GM19397 (cell line): ENCODE results near the gene MOB2.
"Not testable (repeated sequence)": the region's sequence is repeated elsewhere in the genome, so short reads cannot be mapped to it uniquely, and the experiment has no call there.

Experiments used
- ATAC-seq: cut with Tn5 transposase; IDR thresholded peaks from one replicate; pipeline ENCODE4 v1.9.1; 2021; ENCODE audit warnings: mild to moderate bottlenecking, moderate library complexity; ENCODE audit not compliant: unreplicated experiment

Gene MOB2

GRCh38 chr11:1445741-1446445 is 40.7 kb downstream of the MOB2 start:
- no peak for ATAC-seq

GRCh38 chr11:1444823-1445422 is 41.7 kb downstream of the MOB2 start:
- ATAC-seq = no peak

DNA sequence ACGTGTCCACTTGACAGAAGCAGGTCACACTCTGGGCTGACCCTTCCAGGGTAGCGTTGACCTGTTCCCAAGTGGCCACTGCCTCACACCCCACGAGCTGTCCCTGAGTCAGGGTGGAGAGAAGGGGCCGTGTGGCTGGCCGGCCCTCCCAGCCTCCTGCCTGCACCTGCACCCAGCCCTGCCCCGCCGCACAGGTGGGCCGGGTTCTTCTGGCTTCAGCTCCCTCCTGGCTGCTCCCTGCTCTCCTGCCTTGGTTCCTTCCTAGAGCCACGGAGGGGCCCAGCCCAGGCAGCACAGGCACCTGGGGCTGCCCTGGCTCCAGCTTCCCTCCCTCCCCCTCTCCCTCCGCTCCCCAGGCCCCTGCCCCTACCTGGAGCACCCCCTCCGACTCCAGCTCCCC is 42.3 kb downstream of the MOB2 start:
- ATAC-seq = no peak

GRCh38 chr11:1443737-1444136 is 42.8 kb downstream of the MOB2 start:
- no peak for ATAC-seq

- no peak for ATAC-seq
These were observed 43.7 kb downstream of the MOB2 start for GRCh38 chr11:1442807-1443366.

- ATAC-seq = no peak
These were observed 44.4 kb downstream of the MOB2 start for GRCh38 chr11:1442163-1442562.

DNA sequence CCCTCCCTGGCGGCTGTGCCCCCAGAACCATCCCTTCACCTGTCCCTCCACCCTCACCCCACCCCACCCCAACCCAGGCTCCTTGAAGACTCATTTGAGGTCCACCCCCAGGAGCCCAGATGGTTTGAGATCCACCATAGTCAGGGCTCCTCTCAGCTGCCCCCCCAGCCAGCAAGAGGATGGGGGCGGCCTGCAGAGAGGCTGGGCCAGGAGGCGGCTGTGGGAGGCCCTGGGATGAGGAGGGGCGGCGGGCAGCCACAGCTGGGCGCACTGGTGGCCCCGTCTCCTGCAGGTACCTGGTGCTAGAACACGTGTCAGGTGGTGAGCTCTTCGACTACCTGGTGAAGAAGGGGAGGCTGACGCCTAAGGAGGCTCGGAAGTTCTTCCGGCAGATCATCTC is 46.1 kb downstream of the MOB2 start:
- ATAC-seq = no peak

- no peak for ATAC-seq
These were observed 46.5 kb downstream of the MOB2 start for GRCh38 chr11:1440066-1440465.

DNA sequence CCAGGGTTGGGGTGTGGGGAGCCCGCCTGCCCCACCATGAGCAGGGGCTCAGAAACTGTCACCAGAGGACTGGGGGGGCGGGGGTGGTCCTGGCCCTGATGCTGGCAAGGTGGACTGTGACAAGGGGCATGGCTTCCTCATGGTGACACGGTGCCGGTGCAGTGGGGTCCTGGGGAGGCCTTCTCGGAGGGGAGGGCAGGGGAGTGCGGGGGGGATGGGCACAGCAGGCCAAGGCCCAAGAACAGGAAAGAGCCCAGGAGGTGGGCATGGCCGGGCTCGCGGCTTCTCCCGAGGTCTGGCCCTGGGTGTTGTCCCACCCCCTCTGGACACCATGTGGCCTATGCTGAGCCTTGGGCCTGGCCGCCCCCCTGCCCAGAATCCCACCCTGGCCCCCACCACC is 47.2 kb downstream of the MOB2 start:
- ATAC-seq = no peak

GRCh38 chr11:1438967-1439330 is 47.6 kb downstream of the MOB2 start:
- ATAC-seq = no peak

GRCh38 chr11:1438261-1438966 is 48.2 kb downstream of the MOB2 start:
- ATAC-seq = no peak

DNA sequence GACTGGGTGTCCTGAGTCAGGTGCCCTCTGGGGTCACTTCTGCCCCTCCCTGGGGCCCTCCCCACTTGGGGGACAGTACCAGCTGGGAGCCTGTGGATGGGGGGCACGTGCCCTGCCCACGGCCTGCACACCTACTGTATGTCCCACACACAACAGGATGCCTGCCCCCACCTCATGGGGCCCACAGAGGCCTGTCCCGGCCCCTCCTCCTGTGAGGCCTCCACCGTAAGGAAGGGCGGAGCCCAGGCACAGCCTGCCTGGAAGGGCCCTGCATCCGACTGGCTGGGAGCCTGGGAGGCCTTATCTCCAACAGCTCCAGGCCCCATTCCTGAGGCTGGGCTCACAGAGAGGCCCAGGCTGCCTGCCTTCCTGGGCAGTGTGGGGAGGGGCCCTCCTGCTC is 49.1 kb downstream of the MOB2 start:
- no peak for ATAC-seq

DNA sequence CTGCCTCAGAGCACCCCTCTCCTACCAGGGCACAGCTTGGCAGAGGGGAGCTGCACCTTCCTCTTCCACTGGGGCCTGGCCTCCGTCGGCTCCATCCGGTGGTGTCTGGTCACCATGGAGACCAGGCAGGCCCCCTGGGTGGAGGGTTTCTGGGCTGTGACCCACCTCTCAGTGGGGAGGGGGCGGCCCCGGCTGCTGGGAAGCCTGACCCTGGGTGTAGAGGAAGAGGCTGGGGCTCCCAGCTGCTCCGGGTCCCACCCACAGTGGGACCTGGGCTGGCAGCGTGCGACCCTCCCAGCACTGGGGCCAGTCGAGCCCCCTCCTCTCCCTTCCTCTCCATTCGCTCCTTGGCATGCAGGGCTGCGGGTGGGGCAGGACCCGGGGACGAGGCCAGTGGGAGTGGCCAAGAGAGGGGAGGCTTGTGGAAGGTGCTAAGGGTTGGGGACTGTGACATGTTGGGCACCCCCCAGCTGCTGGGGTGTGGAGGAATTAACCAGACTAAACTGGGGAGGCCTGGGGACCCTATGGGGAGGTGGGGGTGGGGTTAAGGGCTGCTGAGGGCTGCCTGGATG is 50.0 kb downstream of the MOB2 start:
- ATAC-seq = no peak

DNA sequence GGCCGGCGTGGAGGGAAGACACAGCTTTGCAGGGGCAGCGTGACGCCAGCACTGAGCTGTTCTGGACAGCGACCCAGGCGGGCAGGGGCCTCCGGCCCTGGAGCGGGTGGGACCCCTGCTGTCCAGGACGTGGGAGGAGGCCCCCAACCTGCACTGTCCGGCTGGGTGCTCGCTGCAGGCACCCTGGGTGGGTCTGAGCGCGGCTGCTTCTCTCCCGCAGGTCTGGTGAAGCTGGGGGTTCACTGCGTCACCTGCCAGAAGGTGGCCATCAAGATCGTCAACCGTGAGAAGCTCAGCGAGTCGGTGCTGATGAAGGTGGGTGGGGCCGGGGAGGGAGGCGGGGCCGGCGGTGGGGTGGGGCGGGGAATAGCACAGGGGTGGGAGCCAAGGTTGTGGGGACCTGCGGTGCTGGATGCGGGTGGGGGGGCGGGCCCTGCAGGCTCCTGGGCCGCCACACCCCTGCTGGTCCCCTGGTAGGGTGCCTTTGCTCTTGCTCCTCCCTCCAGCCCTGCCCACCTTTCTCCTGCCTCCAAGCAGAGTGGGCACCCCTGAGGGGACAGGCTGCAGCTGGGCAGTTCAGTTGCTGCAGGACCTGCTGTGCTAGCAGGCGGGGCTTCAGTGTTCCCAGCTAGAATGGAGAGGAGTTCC is 50.6 kb downstream of the MOB2 start:
- ATAC-seq = no peak

DNA sequence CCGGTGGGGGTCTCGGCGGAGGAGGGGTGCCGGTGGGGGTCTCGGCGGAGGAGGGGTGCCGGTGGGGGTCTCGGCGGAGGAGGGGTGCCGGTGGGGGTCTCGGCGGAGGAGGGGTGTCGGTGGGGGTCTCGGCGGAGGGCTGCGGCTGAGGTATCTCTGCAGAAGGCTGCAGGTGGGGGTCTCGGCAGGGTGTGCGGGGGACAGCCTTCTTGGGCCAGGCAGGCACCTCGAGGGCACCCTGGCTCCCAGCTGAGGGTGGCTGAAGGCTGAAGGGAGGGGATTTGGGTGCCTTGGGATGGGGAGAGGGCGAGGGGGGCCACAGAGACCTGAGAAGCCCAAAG is 51.1 kb downstream of the MOB2 start:
- not testable (repeated sequence) for ATAC-seq

- no peak for ATAC-seq
These were observed 52.5 kb downstream of the MOB2 start for GRCh38 chr11:1433977-1434640.

GRCh38 chr11:1433568-1433967 is 53.0 kb downstream of the MOB2 start:
- no peak for ATAC-seq

GRCh38 chr11:1428762-1429316 is 57.7 kb downstream of the MOB2 start:
- ATAC-seq = no peak

DNA sequence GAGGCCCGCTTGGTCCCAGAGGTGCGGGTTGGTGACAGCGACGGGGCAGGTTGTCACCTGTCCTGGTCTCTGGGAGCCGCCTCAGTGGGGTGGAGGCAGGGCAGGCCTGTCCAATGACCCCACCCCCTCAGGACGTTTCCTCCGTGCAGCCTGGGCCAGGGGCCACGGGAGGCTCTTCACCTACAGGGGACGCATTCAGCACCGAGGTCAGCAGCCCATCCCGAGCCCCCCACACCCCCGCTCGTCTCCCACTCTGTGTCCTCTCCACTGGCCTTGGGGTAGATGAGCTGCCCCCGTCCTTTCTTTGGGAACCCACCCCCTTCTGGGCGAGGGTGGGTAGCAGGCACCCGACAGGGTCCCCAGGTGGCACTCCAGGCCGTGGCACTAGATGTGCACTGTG is 61.1 kb downstream of the MOB2 start:
- no peak for ATAC-seq

DNA sequence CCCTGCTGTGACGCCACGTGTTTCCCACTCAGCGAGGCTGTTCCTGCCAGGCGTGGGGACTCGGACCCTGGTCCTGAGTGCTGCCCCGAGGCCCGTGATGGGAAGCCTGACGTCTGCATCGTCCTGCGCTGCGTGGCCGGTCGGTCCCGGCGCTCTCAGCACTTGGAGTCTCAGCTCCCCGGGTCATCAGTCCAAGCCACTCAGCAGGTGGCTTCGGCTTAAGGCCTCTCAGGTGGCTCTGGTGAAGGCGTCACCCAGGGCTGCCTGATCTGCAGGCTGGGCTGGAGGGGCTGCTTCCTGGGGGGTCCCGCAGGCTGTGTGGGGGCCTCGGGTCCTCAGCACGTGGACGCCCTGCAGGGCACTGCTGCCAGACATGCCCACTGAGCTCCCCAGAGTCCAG is 61.6 kb downstream of the MOB2 start:
- no peak for ATAC-seq
